ENCODE data around the gene HNRNPA1L2.

DNA sequence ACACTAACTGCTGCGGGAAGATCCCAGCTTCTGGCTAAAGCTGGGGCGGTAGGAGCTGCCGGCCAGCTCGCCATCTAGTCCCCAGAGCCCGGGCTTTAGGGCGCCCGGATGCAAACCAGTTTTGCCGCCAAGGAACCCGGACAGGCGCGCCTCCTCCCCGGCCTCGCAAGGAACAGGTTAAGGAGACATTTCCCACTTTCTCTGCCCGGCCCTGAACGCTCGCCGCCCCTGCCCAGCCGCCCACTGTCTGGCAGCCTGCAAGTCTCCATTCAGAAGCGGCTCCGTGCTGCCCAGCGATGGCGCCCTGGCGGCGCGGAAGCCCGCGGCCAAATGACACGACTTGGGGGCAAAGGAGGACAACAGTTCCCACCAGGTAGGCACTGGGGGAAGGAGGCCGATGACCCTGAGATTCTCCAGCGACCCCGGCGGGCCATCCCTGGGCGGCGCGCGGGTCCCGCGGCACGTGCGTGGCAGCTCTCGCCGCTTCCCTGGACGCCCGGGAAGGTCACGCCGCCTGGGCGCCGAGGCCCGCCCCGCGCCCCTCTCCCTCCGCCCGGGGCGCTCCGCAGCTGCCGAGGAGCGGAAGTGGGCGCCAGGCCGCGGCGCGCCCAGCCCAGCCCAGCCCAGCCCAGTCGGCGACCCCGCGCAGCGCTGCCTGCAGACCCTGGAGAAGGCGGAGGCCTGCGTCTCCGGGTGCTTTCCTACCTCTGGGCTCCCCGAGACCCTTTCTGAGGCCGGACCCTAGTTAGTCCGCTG, 42.2 kb upstream of the HNRNPA1L2 start:
- no peak for TF ChIP-seq POLR2A (IDR thresholded peaks at IDR 0.05; ENCODE audit: low read depth, low read length)
- no peak for TF ChIP-seq POLR2AphosphoS5 (IDR thresholded peaks at IDR 0.05; ENCODE audit: low read depth, low read length)
- no peak for TF ChIP-seq TAF1 (IDR thresholded peaks at IDR 0.05; ENCODE audit: low read depth, low read length)
- no peak for TF ChIP-seq PAX5 (IDR thresholded peaks at IDR 0.05; ENCODE audit: insufficient read depth, low read length, severe bottlenecking)
